ENCODE results near the gene RTL1.

GRCh38 chr14:100907240-100907639, 3.7 kb upstream of the RTL1 start:
- TF ChIP-seq CTCF (IDR thresholded peaks at IDR 0.05) (no peak), POLR2AphosphoS5 (IDR thresholded peaks at IDR 0.05) (no peak)
